ENCODE results near the gene PCNT.

GRCh38 chr21:46441331-46441730 is 117.4 kb downstream of the PCNT start:
- no peak for TF ChIP-seq CTCF (IDR thresholded peaks at IDR 0.05 in 2 of 3, conservative IDR thresholded peaks at IDR 0.05 in 1 of 3; ENCODE audit: control insufficient read depth in 2 of 3, extremely low read depth in 1 of 3, insufficient read depth in 1 of 3, low read depth in 3 of 3, low read length in 3 of 3)
- no peak for TF ChIP-seq USF2 (IDR thresholded peaks at IDR 0.05; ENCODE audit: borderline replicate concordance, low read depth, low read length)
- no peak for TF ChIP-seq POLR2A (IDR thresholded peaks at IDR 0.05; ENCODE audit: low read depth, low read length)
- no peak for TF ChIP-seq CHD2 (IDR thresholded peaks at IDR 0.05; ENCODE audit: borderline replicate concordance, low read depth, low read length)
- TF ChIP-seq PML (IDR thresholded peaks at IDR 0.05; ENCODE audit: low read length), result no peak
- no peak for TF ChIP-seq ETV6 (conservative IDR thresholded peaks at IDR 0.05 in 1 of 2, IDR thresholded peaks at IDR 0.05 in 1 of 2; ENCODE audit: borderline replicate concordance in 1 of 2, low read depth in 1 of 2)
- no peak for TF ChIP-seq BCL11A (IDR thresholded peaks at IDR 0.05; ENCODE audit: low read depth, low read length)
- no peak for TF ChIP-seq GABPA (IDR thresholded peaks at IDR 0.05; ENCODE audit: low read depth)
- TF ChIP-seq EZH2 (IDR thresholded peaks at IDR 0.05; ENCODE audit: borderline replicate concordance, control insufficient read depth, low read depth, low read length), result no peak
- no peak for TF ChIP-seq ZBTB40 (IDR thresholded peaks at IDR 0.05; ENCODE audit: borderline replicate concordance)
- TF ChIP-seq JUND (IDR thresholded peaks at IDR 0.05; ENCODE audit: low read depth, low read length), result no peak
- TF ChIP-seq RFX5 (IDR thresholded peaks at IDR 0.05; ENCODE audit: low read depth, low read length), result no peak
- no peak for TF ChIP-seq POLR2AphosphoS2 (IDR thresholded peaks at IDR 0.05; ENCODE audit: low read depth, low read length)
